Measurements from ENCODE around the gene ABLIM3.

- no peak for TF ChIP-seq CTCF (IDR thresholded peaks at IDR 0.05)
- TF ChIP-seq POLR2A (IDR thresholded peaks at IDR 0.05) = no peak
These were observed 2.9 kb upstream of the ABLIM3 start for GRCh38 chr5:149138182-149138923.
